Liver (tissue), 9 donors: ENCODE results near the gene SIM2. TPM values are rescaled to one million over a fixed set of nuclear protein-coding genes. Genes with fewer than 3 reads are reported as not detected.

Experiments
- DNase-seq: peaks from one replicate; pipeline ENCODE4 v3.0.0-alpha.2; 2017; ENCODE audit warnings: low spot score
- H3K27ac ChIP-seq, 2 donors: one replicate each; pipeline ENCODE4 v1.7.0; 2013; ENCODE audit warnings: inconsistent platforms in 2 of 2, low read length in 2 of 2, control low read depth in 1 of 2, low read depth in 1 of 2, mild to moderate bottlenecking in 1 of 2
- H3K27me3 ChIP-seq, 4 donors: one replicate each; pipeline versions ENCODE4 v1.6.1 to v1.7.0; 2013; ENCODE audit warnings: low read length in 3 of 4, inconsistent platforms in 1 of 4, mild to moderate bottlenecking in 1 of 4, moderate library complexity in 1 of 4; ENCODE audit not compliant: control insufficient read depth in 4 of 4, insufficient read depth in 4 of 4
- H3K36me3 ChIP-seq, 4 donors: one replicate each; pipeline versions ENCODE4 v1.6.1 to v1.7.0; 2013; ENCODE audit warnings: low read length in 3 of 4, mild to moderate bottlenecking in 3 of 4, low read depth in 1 of 4, moderate library complexity in 1 of 4; ENCODE audit not compliant: control insufficient read depth in 4 of 4, insufficient read depth in 3 of 4
- H3K4me1 ChIP-seq, 4 donors: one replicate each; pipeline versions ENCODE4 v1.6.1 to v1.7.0; 2013; ENCODE audit warnings: low read length in 3 of 4, mild to moderate bottlenecking in 3 of 4, moderate library complexity in 1 of 4; ENCODE audit not compliant: control insufficient read depth in 4 of 4, insufficient read depth in 4 of 4
- H3K4me3 ChIP-seq, 3 donors: one replicate each; pipeline versions ENCODE4 v1.6.1 to v1.7.0; 2013; ENCODE audit warnings: low read length in 3 of 3, control low read depth in 1 of 3, low read depth in 1 of 3, mild to moderate bottlenecking in 1 of 3
- H3K9ac ChIP-seq, 2 donors: one replicate each; pipeline ENCODE4 v1.7.0; 2013; ENCODE audit warnings: low read length in 2 of 2, mild to moderate bottlenecking in 2 of 2, moderate library complexity in 2 of 2, control low read depth in 1 of 2, low read depth in 1 of 2
- H3K9me3 ChIP-seq, 4 donors: one replicate each; pipeline versions ENCODE4 v1.6.1 to v1.7.0; 2013; ENCODE audit warnings: low read length in 3 of 4; ENCODE audit not compliant: control insufficient read depth in 4 of 4
- CTCF ChIP-seq: fragments of 150-350 bp; IDR thresholded peaks from 2 replicates; pipeline ENCODE4 v1.5.1; 2017; ENCODE audit warnings: improper control_type of control experiment, low read depth, low read length; ENCODE audit not compliant: missing input control
- EGR1 ChIP-seq, 2 donors: IDR thresholded peaks; 2 replicates each; pipeline ENCODE4 v1.6.1; 2016 to 2018; ENCODE audit warnings: antibody characterized with exemption in 2 of 2, low read depth in 2 of 2
- FOXA1 ChIP-seq: IDR thresholded peaks from 2 replicates; pipeline ENCODE4 v1.6.1; 2016; ENCODE audit warnings: antibody characterized with exemption
- GABPA ChIP-seq, 2 donors: IDR thresholded peaks in 1 of 2; conservative IDR thresholded peaks in 1 of 2; 2 replicates each; pipeline ENCODE4 v1.6.1; 2016; ENCODE audit warnings: antibody characterized with exemption in 2 of 2, mild to moderate bottlenecking in 1 of 2, moderate library complexity in 1 of 2
- HNF4A ChIP-seq, 2 donors: conservative IDR thresholded peaks; 2 replicates each; pipeline ENCODE4 v1.6.1; 2016; ENCODE audit warnings: antibody characterized with exemption in 2 of 2, mild to moderate bottlenecking in 2 of 2
- HNF4G ChIP-seq: IDR thresholded peaks from 2 replicates; pipeline ENCODE4 v1.6.1; 2016; ENCODE audit warnings: antibody characterized with exemption
- JUND ChIP-seq, 2 donors: IDR thresholded peaks; 2 replicates each; pipeline ENCODE4 v1.6.1; 2016; ENCODE audit warnings: antibody characterized with exemption in 2 of 2
- NR2F2 ChIP-seq: IDR thresholded peaks from 2 replicates; pipeline ENCODE4 v1.6.1; 2016; ENCODE audit warnings: antibody characterized with exemption
- RAD21 ChIP-seq, 2 donors: IDR thresholded peaks; 2 replicates each; pipeline ENCODE4 v1.6.1; 2016; ENCODE audit warnings: antibody characterized with exemption in 2 of 2, mild to moderate bottlenecking in 2 of 2
- RXRA ChIP-seq, 2 donors: IDR thresholded peaks; 2 replicates each; pipeline ENCODE4 v1.6.1; 2017 to 2018; ENCODE audit warnings: antibody characterized with exemption in 2 of 2, mild to moderate bottlenecking in 1 of 2
- SP1 ChIP-seq: IDR thresholded peaks from 2 replicates; pipeline ENCODE4 v1.6.1; 2018; ENCODE audit warnings: antibody characterized with exemption, mild to moderate bottlenecking
- TAF1 ChIP-seq: conservative IDR thresholded peaks from 2 replicates; pipeline ENCODE4 v1.6.1; 2016; ENCODE audit warnings: antibody characterized with exemption, mild to moderate bottlenecking
- YY1 ChIP-seq: IDR thresholded peaks from 2 replicates; pipeline ENCODE4 v1.6.1; 2016; ENCODE audit warnings: antibody characterized with exemption, mild to moderate bottlenecking
- ZBTB33 ChIP-seq: IDR thresholded peaks from 2 replicates; pipeline ENCODE4 v1.6.1; 2016; ENCODE audit warnings: antibody characterized with exemption
- WGBS: extraction: QIAGEN DNeasy Blood & Tissue Kit; methylation state at CpG from one replicate; pipeline ENCODE4 v1.1.7; 2013; 5-methylcytosine and 5-hydroxymethylcytosine counted together
- polyA plus RNA-seq, 2 donors: library from polyadenylated mRNA; stranded (reverse) in 1 of 2; unstranded in 1 of 2; fragments of 200-250 nt in 1 of 2; fragments of >200 nt in 1 of 2; fragmentation: Nextera tagmentation in 1 of 2; extraction: Ambion mirVana in 1 of 2; gene quantifications; one replicate each; pipeline versions ENCODE4 v1.2.1 to v1.2.3, GENCODE V29; 2013 to 2015
- total RNA-seq, 2 donors: library from RNA; depleted of rRNA; stranded (reverse); fragments of >200 nt; gene quantifications; one replicate each; pipeline ENCODE4 v1.2.3, GENCODE V29; 2014
- TF ChIP-seq, protein P1 (sequence below): IDR thresholded peaks from 2 replicates; pipeline ENCODE4 v1.6.1; 2016; ENCODE audit warnings: antibody characterized with exemption, mild to moderate bottlenecking
- TF ChIP-seq, protein P2 (sequence below): IDR thresholded peaks from 2 replicates; pipeline ENCODE4 v1.6.1; 2016; ENCODE audit warnings: antibody characterized with exemption
- TF ChIP-seq, protein P3 (sequence below): IDR thresholded peaks from 2 replicates; pipeline ENCODE4 v1.6.1; 2016; ENCODE audit warnings: antibody characterized with exemption
- donor health status: healthy.
- donor health status: healthy.
- donor health status: healthy.
- donor health status: healthy.
- donor health status: healthy.

SIM2 gene
- total and polyA plus RNA-seq, 4 donors, result 0.19 TPM; not detected in 3

DNA sequence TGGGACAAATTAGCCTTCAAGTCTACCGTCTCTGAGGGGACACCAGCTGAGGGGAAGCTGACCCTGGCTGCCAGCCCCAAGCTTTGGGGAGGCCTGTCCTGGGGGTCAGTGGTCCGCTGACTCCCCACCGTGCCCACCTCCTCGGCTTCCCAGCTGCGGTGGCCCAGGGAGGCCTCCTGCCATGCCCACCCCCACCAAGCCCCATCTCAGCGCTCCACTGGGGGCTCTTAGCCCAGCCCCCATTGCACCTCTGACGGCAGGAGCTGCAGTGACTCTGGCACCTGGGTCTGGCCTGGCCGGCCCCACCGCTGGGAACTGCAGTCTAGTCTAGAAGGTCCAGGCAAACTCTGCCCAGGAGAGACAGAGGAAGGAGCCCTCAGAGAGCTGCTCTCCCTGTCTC is 30.2 kb upstream of the SIM2 start:
- no peak for TF ChIP-seq CTCF
- TF ChIP-seq, protein P1, sequence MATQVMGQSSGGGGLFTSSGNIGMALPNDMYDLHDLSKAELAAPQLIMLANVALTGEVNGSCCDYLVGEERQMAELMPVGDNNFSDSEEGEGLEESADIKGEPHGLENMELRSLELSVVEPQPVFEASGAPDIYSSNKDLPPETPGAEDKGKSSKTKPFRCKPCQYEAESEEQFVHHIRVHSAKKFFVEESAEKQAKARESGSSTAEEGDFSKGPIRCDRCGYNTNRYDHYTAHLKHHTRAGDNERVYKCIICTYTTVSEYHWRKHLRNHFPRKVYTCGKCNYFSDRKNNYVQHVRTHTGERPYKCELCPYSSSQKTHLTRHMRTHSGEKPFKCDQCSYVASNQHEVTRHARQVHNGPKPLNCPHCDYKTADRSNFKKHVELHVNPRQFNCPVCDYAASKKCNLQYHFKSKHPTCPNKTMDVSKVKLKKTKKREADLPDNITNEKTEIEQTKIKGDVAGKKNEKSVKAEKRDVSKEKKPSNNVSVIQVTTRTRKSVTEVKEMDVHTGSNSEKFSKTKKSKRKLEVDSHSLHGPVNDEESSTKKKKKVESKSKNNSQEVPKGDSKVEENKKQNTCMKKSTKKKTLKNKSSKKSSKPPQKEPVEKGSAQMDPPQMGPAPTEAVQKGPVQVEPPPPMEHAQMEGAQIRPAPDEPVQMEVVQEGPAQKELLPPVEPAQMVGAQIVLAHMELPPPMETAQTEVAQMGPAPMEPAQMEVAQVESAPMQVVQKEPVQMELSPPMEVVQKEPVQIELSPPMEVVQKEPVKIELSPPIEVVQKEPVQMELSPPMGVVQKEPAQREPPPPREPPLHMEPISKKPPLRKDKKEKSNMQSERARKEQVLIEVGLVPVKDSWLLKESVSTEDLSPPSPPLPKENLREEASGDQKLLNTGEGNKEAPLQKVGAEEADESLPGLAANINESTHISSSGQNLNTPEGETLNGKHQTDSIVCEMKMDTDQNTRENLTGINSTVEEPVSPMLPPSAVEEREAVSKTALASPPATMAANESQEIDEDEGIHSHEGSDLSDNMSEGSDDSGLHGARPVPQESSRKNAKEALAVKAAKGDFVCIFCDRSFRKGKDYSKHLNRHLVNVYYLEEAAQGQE, result no peak
- no peak for TF ChIP-seq FOXA1
- no peak for TF ChIP-seq SP1
- TF ChIP-seq HNF4G, result no peak
- no peak for TF ChIP-seq YY1
- TF ChIP-seq, protein P2, sequence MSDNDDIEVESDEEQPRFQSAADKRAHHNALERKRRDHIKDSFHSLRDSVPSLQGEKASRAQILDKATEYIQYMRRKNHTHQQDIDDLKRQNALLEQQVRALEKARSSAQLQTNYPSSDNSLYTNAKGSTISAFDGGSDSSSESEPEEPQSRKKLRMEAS, result no peak
- no peak for TF ChIP-seq HNF4A (conservative IDR thresholded peaks at IDR 0.05)
- TF ChIP-seq JUND (IDR thresholded peaks at IDR 0.05), result no peak
- no peak for TF ChIP-seq EGR1 (IDR thresholded peaks at IDR 0.05; ENCODE audit: low read depth in 2 of 2)
- no peak for TF ChIP-seq RXRA (IDR thresholded peaks at IDR 0.05)
- TF ChIP-seq, protein P3, sequence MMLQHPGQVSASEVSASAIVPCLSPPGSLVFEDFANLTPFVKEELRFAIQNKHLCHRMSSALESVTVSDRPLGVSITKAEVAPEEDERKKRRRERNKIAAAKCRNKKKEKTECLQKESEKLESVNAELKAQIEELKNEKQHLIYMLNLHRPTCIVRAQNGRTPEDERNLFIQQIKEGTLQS, result no peak
- no peak for TF ChIP-seq GABPA (IDR thresholded peaks at IDR 0.05 in 1 of 2, conservative IDR thresholded peaks at IDR 0.05 in 1 of 2)
- no peak for TF ChIP-seq NR2F2
- no peak for TF ChIP-seq RAD21 (IDR thresholded peaks at IDR 0.05)
- Histone ChIP-seq H3K27me3 (peaks cover 0 to 8% (median 0%) of the 10 kb centered on the region in 4 donors), H3K4me3 (no peak overlapping the region), H3K4me1 (no peaks in the 10 kb centered on the region), H3K36me3 (no peaks in the 10 kb centered on the region), H3K27ac (no peak overlapping the region), H3K9me3 (no peaks in the 10 kb centered on the region), H3K9ac (no peak overlapping the region)
- 83% methylated on average over 9 of the region's 9 CpGs for WGBS
- no peak for DNase-seq

GRCh38 chr21:36671836-36672235 is 27.1 kb upstream of the SIM2 start:
- no peak for DNase-seq
- H3K27me3 ChIP-seq, result peaks cover 0 to 8% (median 0%) of the 10 kb centered on the region in 4 donors
- TF ChIP-seq GABPA (IDR thresholded peaks at IDR 0.05 in 1 of 2, conservative IDR thresholded peaks at IDR 0.05 in 1 of 2) (no peak), CTCF (no peak), EGR1 (IDR thresholded peaks at IDR 0.05; ENCODE audit: low read depth in 2 of 2) (no peak), TAF1 (no peak), ZBTB33 (no peak), FOXA1 (no peak), JUND (IDR thresholded peaks at IDR 0.05) (no peak), YY1 (no peak), NR2F2 (no peak)
- TF ChIP-seq, protein P3, result no peak
- TF ChIP-seq, protein P1, result no peak

More at GRCh38 chr21:36671836-36672235, 27.1 kb upstream of the SIM2 start:
- Histone ChIP-seq H3K27ac (no peak overlapping the region), H3K9me3 (no peaks in the 10 kb centered on the region), H3K4me3 (no peak overlapping the region), H3K9ac (no peak overlapping the region), H3K4me1 (no peaks in the 10 kb centered on the region), H3K36me3 (no peaks in the 10 kb centered on the region)
- 92% methylated on average over 2 of the region's 2 CpGs for WGBS
